HepG2 (cell line): ENCODE measurements around the gene LRBA. TPM values are rescaled to one million over a fixed set of nuclear protein-coding genes. Genes with fewer than 3 reads are reported as not detected.

Experiments
- ATAC-seq: fragments of 200-7000 bp; cut with Tn5 transposase; 3 replicates; pipeline ENCODE4 v1.9.1; 2020; ENCODE audit warnings: mild to moderate bottlenecking, moderate library complexity
- BruUV-seq: library from RNA; stranded (reverse); fragments of 400-500 nt; replicated peaks from 2 replicates; lab custom pipeline; 2021; lab: Mats Ljungman, UMichigan
- CTCF ChIA-PET: fragments of 300-600 bp; formaldehyde crosslinking; extraction: SDS; loops from one replicate; lab custom pipeline; 2021; ENCODE audit warnings: low total read pairs, inconsistent platforms, low intra/inter-chr PET ratio; lab: Yijun Ruan, JAX
- POLR2A ChIA-PET: fragments of 350-600 bp; sonication (Branson Sonifier 250); formaldehyde crosslinking; loops from one replicate; lab custom pipeline; 2020; ENCODE audit warnings: antibody characterized with exemption, inconsistent platforms; lab: Yijun Ruan, JAX
- DNase-seq: peaks from one replicate; pipeline ENCODE4 v3.0.0-alpha.2; 2015; ENCODE audit warnings: low spot score
- FAIRE-seq: peaks from 3 replicates; lab custom pipeline; 2011; peaks lifted over from hg19 to GRCh38; lab: Jason Lieb, UNC
- H2AFZ ChIP-seq: one replicate; pipeline ENCODE4 v1.6.1; 2011; ENCODE audit warnings: low read length, inconsistent platforms
- H3K27ac ChIP-seq: fragments of 300-600 bp; 3 replicates; pipeline ENCODE4 v1.8.0; 2011; ENCODE audit warnings: mixed run types, mild to moderate bottlenecking, mixed read lengths, low read length, inconsistent platforms; ENCODE audit not compliant: insufficient read depth; ENCODE audit errors: extremely low read length
- H3K27me3 ChIP-seq, 2 experiments: fragments of 200-600 bp in 1 of 2; 2 replicates in 1 of 2; 3 replicates in 1 of 2; pipeline versions ENCODE4 v1.6.0 to v1.8.0; 2011; ENCODE audit warnings: low read length in 2 of 2, mild to moderate bottlenecking in 2 of 2, moderate library complexity in 2 of 2, inconsistent platforms in 1 of 2; ENCODE audit not compliant: insufficient read depth in 2 of 2, control insufficient read depth in 1 of 2
- H3K36me3 ChIP-seq, 2 experiments: fragments of 200-600 bp in 1 of 2; replicated peaks in 1 of 2; 2 replicates in 1 of 2; 3 replicates in 1 of 2; pipeline versions ENCODE4 v1.5.1 to v1.8.0; 2011; ENCODE audit warnings: low read length in 2 of 2, inconsistent platforms in 1 of 2; ENCODE audit not compliant: insufficient read depth in 2 of 2, control insufficient read depth in 1 of 2
- H3K4me1 ChIP-seq: 2 replicates; pipeline ENCODE4 v1.5.1; 2012; ENCODE audit warnings: low read length, inconsistent platforms; ENCODE audit not compliant: insufficient read depth
- H3K4me2 ChIP-seq: 2 replicates; pipeline ENCODE4 v1.6.0; 2011; ENCODE audit warnings: low read depth, low read length, inconsistent platforms
- H3K4me3 ChIP-seq, 3 experiments: fragments of 200-600 bp in 1 of 3; sonication (generic), shearing (Covaris generic) in 1 of 3; replicated peaks in 1 of 3; 2 replicates each; pipeline ENCODE4 v1.5.1; 2011 to 2016; ENCODE audit warnings: low read length in 3 of 3, inconsistent platforms in 2 of 3, low read depth in 2 of 3, mild to moderate bottlenecking in 2 of 3, control low read depth in 1 of 3, mixed read lengths in 1 of 3; ENCODE audit not compliant: insufficient read depth in 1 of 3
- H3K79me2 ChIP-seq: one replicate; pipeline ENCODE4 v1.6.1; 2011; ENCODE audit warnings: low read length, inconsistent platforms; ENCODE audit not compliant: insufficient read depth
- H3K9ac ChIP-seq: 2 replicates; pipeline ENCODE4 v1.6.0; 2011; ENCODE audit warnings: mild to moderate bottlenecking, low read depth, low read length, inconsistent platforms; ENCODE audit not compliant: insufficient read depth
- H3K9me3 ChIP-seq: 2 replicates; pipeline ENCODE4 v1.5.1; 2012; ENCODE audit warnings: mild to moderate bottlenecking, low read length
- H4K20me1 ChIP-seq: 2 replicates; pipeline ENCODE4 v1.6.0; 2011; ENCODE audit warnings: inconsistent platforms, mild to moderate bottlenecking, low read length, moderate library complexity; ENCODE audit not compliant: insufficient read depth
- ERF ChIP-seq: IDR thresholded peaks from 2 replicates; pipeline ENCODE4 v1.6.1; 2018; ENCODE audit warnings: missing biosample characterization, missing genetic modification reagents
- MAFF ChIP-seq: IDR thresholded peaks from 2 replicates; pipeline ENCODE4 v1.6.1; 2011; ENCODE audit warnings: low read depth, low read length, improper control_type of control experiment
- TFE3 ChIP-seq: IDR thresholded peaks from 2 replicates; pipeline ENCODE4 v1.6.1; 2016
- ZNF33A ChIP-seq: sonication (generic); formaldehyde crosslinking; IDR thresholded peaks from 2 replicates; pipeline ENCODE4 v1.5.1; 2020; ENCODE audit warnings: missing genetic modification reagents, mild to moderate bottlenecking, moderate library complexity, borderline replicate concordance
- ZNF382 ChIP-seq: sonication (generic); formaldehyde crosslinking; IDR thresholded peaks from 2 replicates; pipeline ENCODE4 v1.5.0; 2020; ENCODE audit warnings: missing genetic modification reagents, mild to moderate bottlenecking, borderline replicate concordance
- ZNF713 ChIP-seq: sonication (generic); formaldehyde crosslinking; IDR thresholded peaks from 2 replicates; pipeline ENCODE4 v1.4.0; 2020; ENCODE audit warnings: mild to moderate bottlenecking, missing genetic modification reagents
- ZNF839 ChIP-seq: sonication (generic); formaldehyde crosslinking; IDR thresholded peaks from 2 replicates; pipeline ENCODE4 v1.4.0; 2020; ENCODE audit warnings: missing genetic modification reagents, mild to moderate bottlenecking, borderline replicate concordance
- WGBS: methylation state at CpG from one replicate; pipeline ENCODE4 v1.1.6; 2017; ENCODE audit warnings: low lambda C conversion rate; 5-methylcytosine and 5-hydroxymethylcytosine counted together
- in situ Hi-C: cut with HindIII; loops from 2 replicates; pipeline ENCODE4 v1.10.0; 2017; ENCODE audit warnings: low pct_unique_long_range_greater_than_20kb; ENCODE audit not compliant: extremely low pct_ligation_motif_present
- intact Hi-C: fragments of 100-400 bp; cut with micrococcal nuclease; formaldehyde crosslinking; loops from one replicate; pipeline ENCODE4 v1.10.0; 2022; ENCODE audit not compliant: unreplicated experiment
- polyA plus RNA-seq, 8 experiments: library from polyadenylated mRNA; depleted of rRNA in 3 of 8; stranded (reverse) in 7 of 8; unstranded in 1 of 8; fragments of >200 nt; fragmentation: Illumina TruSeq in 4 of 8; extraction: Trizol in 4 of 8; gene quantifications; 2 replicates each; pipeline versions ENCODE4 v1.2.1 to v1.2.3, GENCODE V29; 2011 to 2016; ENCODE audit warnings: low read depth in 4 of 8, missing spikeins in 1 of 8, mixed read lengths in 1 of 8; ENCODE audit not compliant: insufficient read depth in 1 of 8
- total RNA-seq, 5 experiments: library from RNA; depleted of rRNA; stranded (reverse); fragments of >200 nt; fragmentation: Illumina TruSeq; extraction: Trizol; gene quantifications; 2 replicates each; pipeline ENCODE4 v1.2.3, GENCODE V29; 2016; ENCODE audit warnings: low read depth in 1 of 5

Gene LRBA
- total and polyA plus RNA-seq, 2 of the 13 experiments (the other 11 are each of a cell fraction or from before 2014, with no cell fraction given) = 21.0 to 37.2 TPM

GRCh38 chr4:150256225-150256620 is 758.9 kb downstream of the LRBA start:
- Histone ChIP-seq H3K4me1 (peaks cover 49% of the 10 kb centered on the region), H2AFZ (no peak overlapping the region), H3K4me3 (peak overlapping the region in 2 of 3 experiments; percentile 48 to 72; a peak in 3 of 6 replicates), H3K9ac (no peak overlapping the region), H3K9me3 (no peaks in the 10 kb centered on the region), H3K36me3 (no peaks in the 10 kb centered on the region), H3K27ac (no peak overlapping the region)
- no TSS peak for BruUV-seq
- 91% methylated on average over 14 of the region's 23 CpGs for WGBS
- no peak for DNase-seq
- intact Hi-C loops = no loop called here
- TF ChIP-seq ERF (CRISPR knock-in tag) = no peak
- no peak for TF ChIP-seq TFE3 (CRISPR knock-in tag)
- TF ChIP-seq ZNF839 (CRISPR knock-in tag) = no peak
- TF ChIP-seq ZNF713 (CRISPR knock-in tag) = no peak
- TF ChIP-seq MAFF = no peak
- no peak for TF ChIP-seq ZNF382 (CRISPR knock-in tag)
- no peak for TF ChIP-seq ZNF33A (CRISPR knock-in tag)
- TF ChIP-seq, all 625 proteins: peak for 0
- POLR2A ChIA-PET = interaction anchor here (1.7 kb wide), 1 partner anchor 9 kb away, joined by 3 read pairs; no protein-coding TSS in a partner anchor
- Histone ChIP-seq H4K20me1 (no peaks in the 10 kb centered on the region), H3K4me2 (peak overlapping the region; percentile 92), H3K79me2 (no peaks in the 10 kb centered on the region), H3K27me3 (no peaks in the 10 kb centered on the region)
- in situ Hi-C loops = no loop called here
- ATAC-seq = no peak
- no peak for FAIRE-seq
- CTCF ChIA-PET = no interaction called here
